ENCODE results near the gene FAM98B. TPM values are rescaled to one million over a fixed set of nuclear protein-coding genes. Genes with fewer than 3 reads are reported as not detected.

Gene FAM98B
- total and polyA plus RNA-seq, 2 donors (not counting 1 experiment from before 2014, with no cell fraction given), result 1.4 to 21.5 TPM

- no peak overlapping the region for H3K27ac ChIP-seq (ENCODE audit: low read length in 2 of 2)
- peaks cover 40% of the 10 kb centered on the region for H3K27me3 Mint-ChIP-seq
- H3K9me3 ChIP-seq (ENCODE audit: control extremely low read depth in 1 of 3, control insufficient read depth in 2 of 3, insufficient read depth in 1 of 3, low read length in 2 of 3), result no peaks in the 10 kb centered on the region
- TF ChIP-seq EZH2 (IDR thresholded peaks at IDR 0.05; ENCODE audit: borderline replicate concordance, insufficient read depth, low read depth, low read length, poor library complexity, severe bottlenecking) (no peak), CTCF (IDR thresholded peaks at IDR 0.05) (no peak)
- no peak overlapping the region for H3K4me3 Mint-ChIP-seq
- H3K9ac ChIP-seq (ENCODE audit: low read length), result no peak overlapping the region
- H3K4me1 Mint-ChIP-seq, result no peaks in the 10 kb centered on the region
- no peak overlapping the region for H3K27ac Mint-ChIP-seq
- no peaks in the 10 kb centered on the region for H3K79me2 ChIP-seq (ENCODE audit: control insufficient read depth, insufficient read depth, low read length)
- H3K4me2 ChIP-seq (replicated peaks; ENCODE audit: low read depth, low read length, poor library complexity, severe bottlenecking), result no peak overlapping the region
- no peaks in the 10 kb centered on the region for H3K36me3 ChIP-seq (replicated peaks in 1 of 2; ENCODE audit: control extremely low read depth in 1 of 2, control insufficient read depth in 1 of 2, extremely low read depth in 1 of 2, insufficient read depth in 2 of 2, low read length in 1 of 2)
- 100% methylated on average over 1 of the region's 1 CpG for WGBS (ENCODE audit: insufficient coverage)
- H2AFZ ChIP-seq (ENCODE audit: insufficient read depth, low read depth, low read length, poor library complexity, severe bottlenecking), result no peak overlapping the region
- no peaks in the 10 kb centered on the region for H3K9me3 Mint-ChIP-seq (ENCODE audit: insufficient read depth)
- no peaks in the 10 kb centered on the region for H3K27me3 ChIP-seq (replicated peaks in 1 of 4; ENCODE audit: control extremely low read depth in 1 of 4, control insufficient read depth in 3 of 4, insufficient read depth in 4 of 4, low read length in 3 of 4)
- DNase-seq, result no peak
- intact Hi-C loops (cut with micrococcal nuclease), result no loop called here
- H4K20me1 ChIP-seq (ENCODE audit: control insufficient read depth, insufficient read depth, low read length, poor library complexity, severe bottlenecking), result no peaks in the 10 kb centered on the region
- H3K4me3 ChIP-seq (ENCODE audit: control extremely low read depth in 1 of 5, extremely low read depth in 1 of 5, insufficient read depth in 1 of 5, low read depth in 2 of 5, low read length in 4 of 5), result no peak overlapping the region
- ChIA-PET POLR2A (no interaction called here), CTCF (interaction anchor here (1.3 kb wide), 1 partner anchor 15 kb away, joined by 6 read pairs; no protein-coding TSS in a partner anchor)
- ATAC-seq (ENCODE audit: low read depth), result no peak
- H3K4me1 ChIP-seq (ENCODE audit: control insufficient read depth in 2 of 2, insufficient read depth in 2 of 2, low read length in 2 of 2), result no peaks in the 10 kb centered on the region
These were observed 28.7 kb upstream of the FAM98B start for GRCh38 chr15:38425269-38425668.

- ChIA-PET POLR2A (no interaction called here), CTCF (interaction anchor here (1.8 to 2.3 kb wide), 3 partner anchors 13 to 272 kb away, joined by 4 to 16 read pairs (median 8); no protein-coding TSS in a partner anchor)
- no peaks in the 10 kb centered on the region for H3K9me3 Mint-ChIP-seq (ENCODE audit: insufficient read depth)
- H3K9ac ChIP-seq (ENCODE audit: low read length), result no peak overlapping the region
- no peaks in the 10 kb centered on the region for H3K27me3 ChIP-seq (replicated peaks in 1 of 4; ENCODE audit: control extremely low read depth in 1 of 4, control insufficient read depth in 3 of 4, insufficient read depth in 4 of 4, low read length in 3 of 4)
- no peak for TF ChIP-seq EZH2 (IDR thresholded peaks at IDR 0.05; ENCODE audit: borderline replicate concordance, insufficient read depth, low read depth, low read length, poor library complexity, severe bottlenecking)
- no peak for TF ChIP-seq CTCF (IDR thresholded peaks at IDR 0.05)
- H3K4me1 ChIP-seq (ENCODE audit: control insufficient read depth in 2 of 2, insufficient read depth in 2 of 2, low read length in 2 of 2), result no peaks in the 10 kb centered on the region
- no peak overlapping the region for H3K4me3 ChIP-seq (ENCODE audit: control extremely low read depth in 1 of 5, extremely low read depth in 1 of 5, insufficient read depth in 1 of 5, low read depth in 2 of 5, low read length in 4 of 5)
- intact Hi-C loops (cut with micrococcal nuclease), result no loop called here
- no peak overlapping the region for H3K27ac Mint-ChIP-seq
- DNase-seq, result no peak
- ATAC-seq (ENCODE audit: low read depth), result no peak
- no peaks in the 10 kb centered on the region for H3K9me3 ChIP-seq (ENCODE audit: control extremely low read depth in 1 of 3, control insufficient read depth in 2 of 3, insufficient read depth in 1 of 3, low read length in 2 of 3)
- H3K27ac ChIP-seq (ENCODE audit: low read length in 2 of 2), result no peak overlapping the region
- no peaks in the 10 kb centered on the region for H3K79me2 ChIP-seq (ENCODE audit: control insufficient read depth, insufficient read depth, low read length)
- H3K4me3 Mint-ChIP-seq, result no peak overlapping the region
- no peaks in the 10 kb centered on the region for H4K20me1 ChIP-seq (ENCODE audit: control insufficient read depth, insufficient read depth, low read length, poor library complexity, severe bottlenecking)
- H3K4me2 ChIP-seq (replicated peaks; ENCODE audit: low read depth, low read length, poor library complexity, severe bottlenecking), result no peak overlapping the region
- H2AFZ ChIP-seq (ENCODE audit: insufficient read depth, low read depth, low read length, poor library complexity, severe bottlenecking), result no peak overlapping the region
- no peaks in the 10 kb centered on the region for H3K4me1 Mint-ChIP-seq
- H3K27me3 Mint-ChIP-seq, result peaks cover 37% of the 10 kb centered on the region
- WGBS (ENCODE audit: insufficient coverage), result 91% methylated on average over 1 of the region's 1 CpG
- no peaks in the 10 kb centered on the region for H3K36me3 ChIP-seq (replicated peaks in 1 of 2; ENCODE audit: control extremely low read depth in 1 of 2, control insufficient read depth in 1 of 2, extremely low read depth in 1 of 2, insufficient read depth in 2 of 2, low read length in 1 of 2)
These were observed 26.5 kb upstream of the FAM98B start for GRCh38 chr15:38427380-38427779.

Data from B cell (primary cell).